Measurements from ENCODE around the gene MYH6.
"Not testable (repeated sequence)": the region's sequence is repeated elsewhere in the genome, so short reads cannot be mapped to it uniquely, and the experiment has no call there.

MYH6 gene

DNA sequence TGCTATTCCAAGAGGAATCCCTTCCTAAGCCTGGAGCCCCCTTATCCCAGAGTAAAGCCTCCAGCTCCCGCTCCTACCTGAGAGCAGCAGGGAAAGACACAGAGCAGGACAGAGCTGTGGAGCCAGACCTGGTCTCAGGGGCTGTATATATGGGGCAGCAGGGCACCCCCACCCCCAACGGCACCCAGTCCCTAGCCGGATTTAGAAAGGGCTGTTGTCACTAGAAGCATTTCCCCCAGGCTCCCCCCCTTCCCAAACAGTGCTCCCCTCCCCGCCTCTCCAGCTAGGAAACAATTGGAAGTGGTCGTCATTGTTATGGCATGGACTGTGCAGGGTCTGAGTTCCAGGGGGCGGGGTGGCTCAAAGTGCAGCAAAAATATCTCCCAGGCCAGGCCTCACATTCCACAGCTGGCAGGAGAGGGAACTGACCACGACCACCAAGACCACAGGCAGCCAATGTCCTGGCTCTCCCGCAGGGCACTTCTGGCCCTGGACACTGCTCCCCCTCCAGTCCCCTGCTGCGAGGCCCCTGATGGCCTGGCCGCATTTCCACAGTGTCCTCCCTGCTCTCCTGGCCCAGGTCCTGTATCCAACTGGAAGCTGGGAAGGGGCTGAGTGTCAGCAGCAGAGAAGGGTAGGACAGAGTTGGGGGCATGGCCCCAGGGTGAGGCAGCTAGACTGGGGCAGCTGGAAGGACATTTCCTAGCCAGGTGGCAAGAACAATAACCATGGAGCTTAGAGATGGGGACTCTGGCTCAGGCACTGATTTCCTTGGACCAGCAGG lies 27.7 kb upstream of the MYH6 start, which contains the start of gene MYH7:
TSS of gene MYH7 (minus strand) at position 118 of the 784 bp plus-strand sequence. CDS start 1,928 bp downstream, outside the sequence.
- DNase-seq (ENCODE audit: low spot score) = no peak

DNA sequence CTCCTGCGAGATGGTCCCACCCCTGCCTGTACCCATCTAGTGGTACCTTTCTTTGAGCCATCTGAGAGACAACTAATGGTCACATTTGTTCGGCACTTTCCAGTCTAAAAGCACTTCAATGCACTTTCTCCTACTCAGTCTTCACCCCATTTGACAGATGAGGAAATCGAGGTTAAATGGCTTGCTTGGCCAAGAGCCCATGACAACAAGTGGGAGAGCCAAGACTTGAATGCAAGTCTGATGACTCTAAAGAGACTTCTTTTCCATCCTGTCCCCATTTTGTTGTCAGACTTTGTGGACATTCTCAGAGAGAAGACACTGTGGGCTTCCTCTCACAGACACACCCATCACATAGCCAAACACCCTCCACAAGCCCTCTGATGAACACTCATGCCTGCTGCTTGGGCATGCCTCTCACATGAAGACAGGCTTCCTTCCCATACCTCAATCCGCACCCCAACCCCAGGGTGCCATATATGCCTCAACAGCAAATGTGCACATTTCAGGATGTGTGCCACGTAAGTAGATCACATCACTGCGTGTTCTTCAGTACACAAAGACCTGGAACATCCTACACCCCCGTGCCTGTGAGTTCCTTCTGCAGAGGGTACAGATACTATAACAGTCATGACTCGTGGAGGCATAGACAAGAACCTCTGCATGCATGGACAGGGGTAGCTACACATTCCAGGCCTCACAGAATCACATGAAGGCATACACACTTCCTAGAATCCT lies 26.6 kb upstream of the MYH6 start:
- no peak for DNase-seq (ENCODE audit: low spot score)

DNA sequence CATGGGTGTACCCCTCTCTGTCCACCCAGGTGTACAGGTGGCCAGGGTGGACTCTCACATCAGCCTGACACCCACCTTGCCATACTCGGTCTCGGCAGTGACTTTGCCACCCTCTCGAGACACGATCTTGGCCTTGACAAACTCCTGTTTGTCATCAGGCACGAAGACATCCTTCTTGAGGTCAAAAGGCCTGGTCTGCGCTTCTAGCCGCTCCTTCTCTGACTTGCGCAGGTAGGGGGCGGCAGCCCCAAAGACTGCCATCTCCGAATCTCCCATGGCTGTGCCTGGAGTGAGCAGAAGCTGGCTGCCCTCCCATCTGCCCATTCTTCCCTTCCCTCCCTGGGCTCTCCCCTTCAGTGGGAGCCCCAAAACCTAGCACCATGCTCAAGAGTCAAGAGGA lies 25.4 kb upstream of the MYH6 start:
- no peak for DNase-seq (ENCODE audit: low spot score)

DNA sequence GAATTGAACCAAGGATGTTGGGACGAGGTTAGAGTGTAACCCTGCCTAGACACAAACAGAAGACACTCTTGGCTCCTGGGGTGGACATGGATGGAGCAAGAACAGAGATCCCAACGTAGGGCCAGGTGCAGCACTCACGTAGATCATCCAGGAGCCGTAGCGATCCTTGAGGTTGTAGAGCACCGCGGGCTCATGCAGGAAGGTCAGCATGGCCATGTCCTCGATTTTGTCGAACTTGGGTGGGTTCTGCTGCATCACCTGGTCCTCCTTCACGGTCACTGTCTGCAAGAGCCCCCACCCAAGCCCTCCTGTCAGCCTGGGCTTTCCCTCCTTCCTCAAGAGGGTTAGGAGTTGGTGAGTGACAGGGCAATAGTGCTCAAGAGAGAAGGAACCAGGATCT lies 24.9 kb upstream of the MYH6 start:
- DNase-seq (ENCODE audit: low spot score) = no peak

DNA sequence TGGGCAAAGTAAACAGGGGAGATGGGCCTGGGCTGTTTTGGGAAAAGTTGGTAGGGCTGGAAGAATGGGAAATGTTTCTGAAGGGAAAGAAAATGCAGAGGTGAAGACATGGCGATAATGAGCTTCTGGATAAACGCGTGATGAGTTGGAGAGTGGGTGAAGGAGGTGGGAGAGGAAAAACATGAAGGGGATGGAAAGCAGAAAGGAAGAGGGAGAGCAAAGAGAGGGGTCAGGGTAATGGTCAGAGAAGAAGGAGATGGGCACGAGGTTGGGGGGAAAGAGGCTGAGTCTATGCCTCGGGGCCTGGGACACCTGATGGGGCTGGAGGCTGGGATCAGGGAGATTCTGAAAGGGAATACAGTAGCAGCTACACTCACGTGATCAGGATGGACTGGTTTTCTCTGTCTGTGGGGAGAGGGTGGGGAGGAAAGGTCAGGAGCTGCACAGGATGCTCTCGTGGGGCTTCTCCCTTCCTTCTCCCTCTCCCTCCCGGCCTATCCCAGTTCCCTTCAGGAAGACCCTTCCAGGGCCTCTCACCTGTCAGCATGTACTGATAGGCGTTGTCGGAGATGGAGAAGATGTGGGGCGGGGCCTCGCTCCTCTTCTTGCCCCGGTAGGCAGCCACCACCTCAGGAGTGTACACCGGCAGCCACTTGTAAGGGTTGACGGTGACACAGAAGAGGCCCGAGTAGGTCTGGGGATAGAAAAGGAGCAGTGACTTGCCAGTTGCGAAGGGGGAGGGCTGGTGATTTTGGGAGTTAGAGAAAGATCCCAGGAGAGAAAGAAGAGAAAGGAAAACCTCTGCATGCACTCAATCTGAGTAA lies 24.2 kb upstream of the MYH6 start:
- no peak for DNase-seq (ENCODE audit: low spot score)

DNA sequence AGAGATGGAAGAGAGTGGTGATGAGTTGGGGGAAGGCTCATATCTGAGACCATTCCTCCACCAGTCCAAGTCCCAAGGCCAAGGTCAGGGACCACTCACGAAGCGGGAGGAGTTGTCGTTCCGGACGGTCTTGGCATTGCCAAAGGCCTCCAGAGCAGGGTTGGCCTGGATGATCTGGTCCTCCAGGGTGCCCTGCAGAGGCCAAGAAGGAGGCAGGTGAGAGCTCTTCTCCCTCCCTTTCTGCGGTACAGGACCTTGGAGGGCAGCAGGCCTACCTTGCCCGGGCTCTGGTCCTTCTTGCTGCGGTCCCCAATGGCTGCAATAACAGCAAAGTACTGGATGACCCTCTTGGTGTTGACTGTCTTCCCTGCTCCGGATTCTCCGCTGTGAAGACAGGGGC lies 23.4 kb upstream of the MYH6 start:
- DNase-seq (ENCODE audit: low spot score) = no peak

DNA sequence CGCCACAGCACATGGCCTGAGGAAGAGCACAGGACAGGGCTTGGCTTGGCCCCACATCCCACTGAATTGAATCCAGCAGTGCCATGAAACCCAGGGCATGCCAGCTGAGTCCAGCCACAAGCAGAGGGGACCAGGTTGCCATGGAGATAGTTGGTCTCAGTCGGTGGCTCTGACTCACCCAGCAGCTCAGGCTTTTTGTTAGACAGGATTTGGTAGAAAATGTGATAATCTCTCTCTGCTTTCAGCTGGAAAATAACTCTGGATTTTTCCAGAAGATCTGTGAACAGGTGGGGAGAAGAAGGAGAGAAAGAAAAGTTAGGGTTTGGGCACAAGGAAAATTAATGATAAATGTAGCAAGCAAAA lies 22.6 kb upstream of the MYH6 start:
- no peak for DNase-seq (ENCODE audit: low spot score)

DNA sequence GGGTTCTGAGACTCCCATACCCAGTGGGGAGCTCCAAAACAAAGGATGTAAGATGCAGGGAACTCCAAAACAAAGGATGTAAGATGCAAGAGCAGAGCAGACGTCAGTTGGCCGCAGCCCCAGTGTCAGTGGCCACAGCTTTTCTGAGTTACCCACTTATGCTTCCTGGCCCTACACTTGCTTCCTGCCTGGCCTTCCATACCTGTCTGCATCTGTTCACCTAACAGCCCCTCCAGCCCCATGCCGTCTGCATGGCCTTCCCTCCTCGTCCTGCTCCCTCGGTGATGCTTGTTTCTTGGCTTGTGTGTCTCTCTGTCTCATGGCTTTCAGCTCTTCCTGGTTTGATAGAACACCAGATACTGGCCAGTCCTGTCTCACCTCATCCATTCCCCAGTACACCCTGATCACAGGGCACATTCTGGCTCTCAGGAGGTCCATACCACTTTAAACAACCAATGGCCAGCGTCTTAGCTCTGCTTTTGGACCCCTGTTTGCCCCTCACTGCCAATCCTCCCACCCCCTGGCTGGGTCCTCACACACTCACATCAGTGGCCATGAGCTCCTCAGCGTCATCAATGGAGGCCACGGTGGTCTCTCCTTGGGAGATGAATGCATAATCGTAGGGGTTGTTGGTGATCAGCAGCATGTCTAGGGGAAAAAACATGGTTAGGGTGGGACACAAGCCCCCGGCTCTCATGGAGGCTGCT lies 22.1 kb upstream of the MYH6 start:
- DNase-seq (ENCODE audit: low spot score) = no peak

DNA sequence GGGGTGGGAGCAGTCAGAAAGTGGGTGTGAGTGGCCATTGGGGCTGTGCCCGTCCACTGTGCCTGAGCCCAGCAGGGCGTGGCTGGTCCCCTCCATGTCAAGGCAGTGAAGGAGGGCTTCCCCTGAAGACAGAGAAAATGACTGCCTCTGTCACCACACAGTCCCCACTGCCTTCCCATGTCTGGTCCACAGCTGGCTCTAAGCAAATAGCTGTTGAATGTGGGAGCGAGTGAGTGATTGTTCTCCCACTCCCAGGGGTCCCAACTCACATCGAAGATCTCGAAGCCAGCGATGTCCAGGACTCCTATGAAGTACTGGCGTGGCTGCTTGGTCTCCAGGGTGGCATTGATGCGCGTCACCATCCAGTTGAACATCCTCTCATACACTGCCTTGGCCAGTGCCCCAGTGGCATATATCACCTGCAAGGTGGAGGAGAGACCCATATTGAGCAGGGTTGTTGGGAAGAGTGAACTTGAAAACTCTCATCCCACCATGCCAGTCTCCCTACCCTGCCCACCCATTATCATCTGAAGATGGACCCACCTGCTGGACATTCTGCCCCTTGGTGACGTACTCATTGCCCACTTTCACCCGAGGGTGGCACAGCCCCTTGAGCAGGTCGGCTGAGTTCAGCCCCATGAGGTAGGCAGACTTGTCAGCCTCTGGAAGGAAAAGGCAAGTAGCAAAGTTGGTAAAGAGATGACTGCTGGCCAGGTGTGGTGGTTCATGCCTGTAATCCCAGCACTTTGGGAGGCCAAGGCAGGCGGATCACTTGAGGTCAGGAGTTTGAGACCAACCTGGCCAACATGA lies 20.8 kb upstream of the MYH6 start:
- no peak for DNase-seq (ENCODE audit: low spot score)

DNA sequence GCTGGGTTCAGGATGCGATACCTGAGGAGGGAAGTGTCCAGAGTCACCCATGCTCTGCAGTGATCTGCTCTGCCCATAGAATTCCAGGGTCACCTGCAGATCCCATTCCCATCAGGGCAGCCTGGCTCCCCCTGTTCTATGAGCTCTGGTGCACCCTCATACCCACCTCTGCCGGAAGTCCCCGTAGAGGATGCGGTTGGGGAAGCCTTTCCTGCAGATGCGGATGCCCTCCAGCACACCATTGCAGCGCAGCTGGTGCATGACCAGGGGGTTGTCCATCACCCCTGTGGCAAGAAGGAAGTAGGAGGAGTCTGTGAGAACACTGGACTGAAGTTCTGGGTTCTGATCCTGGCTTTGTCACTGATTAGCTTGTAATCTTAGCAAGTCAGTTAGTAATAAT lies 17.7 kb upstream of the MYH6 start:
- DNase-seq (ENCODE audit: low spot score) = not testable (repeated sequence)

DNA sequence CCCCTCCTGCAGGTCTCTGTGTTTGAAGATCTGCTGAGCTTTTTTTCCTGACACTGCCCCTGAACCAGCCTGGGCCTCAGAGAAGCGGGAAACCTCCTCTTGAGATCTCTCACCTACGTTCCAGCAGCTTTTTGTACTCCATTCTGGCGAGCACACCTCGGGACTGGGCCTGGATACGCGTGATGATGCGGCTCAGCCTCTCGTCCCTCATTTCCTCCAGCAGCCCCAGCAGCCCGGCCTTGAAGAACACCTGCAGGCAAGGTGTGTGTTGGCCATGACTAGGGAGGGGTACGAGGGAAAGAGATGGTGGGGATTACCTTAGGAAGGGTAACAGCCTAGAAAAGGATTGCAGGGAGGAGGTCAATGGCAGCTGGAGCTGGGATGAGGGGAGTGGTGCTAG lies 17.1 kb upstream of the MYH6 start:
- no peak for DNase-seq (ENCODE audit: low spot score)

DNA sequence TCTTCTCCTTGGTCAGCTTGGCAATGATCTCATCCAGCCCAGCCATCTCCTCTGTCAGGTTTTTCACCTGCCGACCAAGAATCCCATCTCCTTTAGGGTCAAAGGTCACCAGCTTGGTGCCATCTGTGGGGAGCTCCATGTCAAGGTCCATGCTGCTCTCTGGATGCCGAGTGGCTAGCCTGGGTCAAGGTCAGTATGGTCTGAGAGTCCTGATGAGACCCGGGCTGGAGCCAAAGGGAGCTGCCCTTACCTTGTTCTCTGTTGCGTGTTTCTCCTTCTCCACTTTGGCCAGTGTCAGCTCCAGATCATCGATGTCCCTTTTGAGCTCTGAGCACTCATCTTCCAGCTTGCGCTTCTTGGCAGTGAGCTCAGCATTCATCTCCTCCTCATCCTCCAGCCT lies 15.6 kb upstream of the MYH6 start:
- DNase-seq (ENCODE audit: low spot score) = no peak

DNA sequence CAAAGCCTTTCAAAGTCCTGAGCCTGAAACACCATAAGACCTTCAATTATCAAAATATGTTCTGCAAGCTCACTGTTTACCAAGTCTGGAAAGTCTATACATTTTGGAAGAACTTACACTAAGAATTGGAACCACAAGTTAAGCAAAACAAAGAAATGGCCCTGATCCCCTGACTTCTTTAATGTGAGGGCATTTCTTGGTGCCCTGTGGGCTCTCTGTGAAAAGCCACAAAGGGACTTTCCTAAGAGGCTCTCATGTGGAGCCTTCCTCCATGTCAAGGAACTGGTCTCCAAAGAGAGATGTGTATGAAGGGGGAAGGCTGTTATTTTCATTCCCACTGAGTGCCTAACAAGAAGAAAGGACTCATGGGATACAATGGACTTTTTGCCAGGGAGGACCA lies 13.5 kb upstream of the MYH6 start:
- no peak for DNase-seq (ENCODE audit: low spot score)

DNA sequence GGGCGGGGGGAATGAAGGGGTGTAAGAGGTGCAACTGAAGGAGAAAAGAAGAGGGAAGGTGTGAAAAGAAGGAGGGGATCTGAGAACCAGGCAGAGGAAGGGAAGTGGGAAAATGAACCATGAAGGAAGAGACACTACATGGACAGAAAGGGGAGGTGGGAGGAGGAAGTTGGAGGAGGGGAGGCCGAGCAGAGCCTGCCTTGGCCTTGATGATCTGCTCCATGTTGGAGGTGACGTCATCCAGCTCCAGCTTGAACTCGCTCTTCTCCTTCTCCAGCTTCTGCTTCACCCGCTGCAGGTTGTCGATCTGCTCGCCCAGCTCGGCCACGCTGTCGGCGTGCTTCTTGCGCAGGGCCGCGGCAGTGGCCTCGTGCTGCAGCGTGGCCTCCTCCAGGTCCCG lies 11.6 kb upstream of the MYH6 start:
- DNase-seq (ENCODE audit: low spot score) = not testable (repeated sequence)

DNA sequence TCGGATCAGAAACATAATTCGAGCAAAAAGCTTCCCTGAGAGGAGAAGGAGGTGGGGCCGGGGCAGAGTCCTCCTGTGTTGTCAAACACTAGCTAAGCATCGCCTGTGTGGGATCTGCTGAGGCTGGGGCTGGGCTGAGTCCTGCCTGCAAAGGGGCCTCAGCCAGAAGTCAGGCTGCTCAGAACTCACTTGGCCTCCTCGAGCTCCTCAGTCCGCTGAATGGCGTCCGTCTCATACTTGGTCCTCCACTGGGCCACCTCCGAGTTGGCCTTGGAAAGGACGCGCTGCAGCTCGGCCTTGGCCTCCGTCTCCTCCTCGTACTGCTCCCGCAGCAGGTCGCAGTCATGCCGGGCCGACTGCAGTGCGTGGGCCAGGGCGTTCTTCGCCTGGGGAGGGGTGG lies 9.9 kb upstream of the MYH6 start:
- DNase-seq (ENCODE audit: low spot score) = no peak

DNA sequence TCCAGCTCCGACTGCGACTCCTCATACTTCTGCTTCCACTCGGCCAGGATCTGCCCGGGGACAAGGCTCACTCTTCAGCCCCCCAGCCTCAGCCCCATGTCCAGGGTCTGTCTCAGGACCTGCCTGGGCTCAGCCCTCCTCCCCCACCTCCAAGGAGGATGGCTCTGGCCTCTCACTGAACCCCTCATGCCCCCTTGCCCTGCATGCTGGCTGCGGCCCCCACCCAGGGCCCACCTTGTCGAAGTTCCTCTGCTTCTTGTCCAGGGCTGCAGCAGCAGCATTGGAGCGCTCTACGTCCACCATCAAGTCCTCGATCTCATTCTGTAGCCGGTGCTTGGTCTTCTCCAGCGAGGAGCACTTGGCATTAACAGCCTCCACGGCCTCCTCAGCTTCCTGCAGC lies 9.2 kb upstream of the MYH6 start:
- not testable (repeated sequence) for DNase-seq (ENCODE audit: low spot score)

DNA sequence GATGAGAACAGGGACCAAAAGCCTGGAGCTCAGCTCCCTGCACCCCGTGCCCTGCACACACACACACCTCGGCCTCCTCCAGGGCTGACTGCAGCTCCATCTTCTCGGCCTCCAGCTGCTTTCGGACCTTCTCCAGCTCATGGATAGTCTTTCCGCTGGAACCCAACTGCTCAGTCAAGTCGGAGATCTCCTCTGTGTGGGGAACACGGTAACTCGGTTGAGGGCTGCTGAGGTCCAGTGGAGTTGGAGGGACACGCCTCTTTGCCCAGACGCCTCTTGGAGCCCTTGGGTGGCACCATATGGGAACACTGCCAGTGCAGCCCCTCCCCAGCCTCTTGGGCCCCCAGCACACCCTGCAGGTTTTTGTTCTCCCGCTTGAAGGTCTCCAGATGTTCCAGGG lies 8.7 kb upstream of the MYH6 start:
- no peak for DNase-seq (ENCODE audit: low spot score)

DNA sequence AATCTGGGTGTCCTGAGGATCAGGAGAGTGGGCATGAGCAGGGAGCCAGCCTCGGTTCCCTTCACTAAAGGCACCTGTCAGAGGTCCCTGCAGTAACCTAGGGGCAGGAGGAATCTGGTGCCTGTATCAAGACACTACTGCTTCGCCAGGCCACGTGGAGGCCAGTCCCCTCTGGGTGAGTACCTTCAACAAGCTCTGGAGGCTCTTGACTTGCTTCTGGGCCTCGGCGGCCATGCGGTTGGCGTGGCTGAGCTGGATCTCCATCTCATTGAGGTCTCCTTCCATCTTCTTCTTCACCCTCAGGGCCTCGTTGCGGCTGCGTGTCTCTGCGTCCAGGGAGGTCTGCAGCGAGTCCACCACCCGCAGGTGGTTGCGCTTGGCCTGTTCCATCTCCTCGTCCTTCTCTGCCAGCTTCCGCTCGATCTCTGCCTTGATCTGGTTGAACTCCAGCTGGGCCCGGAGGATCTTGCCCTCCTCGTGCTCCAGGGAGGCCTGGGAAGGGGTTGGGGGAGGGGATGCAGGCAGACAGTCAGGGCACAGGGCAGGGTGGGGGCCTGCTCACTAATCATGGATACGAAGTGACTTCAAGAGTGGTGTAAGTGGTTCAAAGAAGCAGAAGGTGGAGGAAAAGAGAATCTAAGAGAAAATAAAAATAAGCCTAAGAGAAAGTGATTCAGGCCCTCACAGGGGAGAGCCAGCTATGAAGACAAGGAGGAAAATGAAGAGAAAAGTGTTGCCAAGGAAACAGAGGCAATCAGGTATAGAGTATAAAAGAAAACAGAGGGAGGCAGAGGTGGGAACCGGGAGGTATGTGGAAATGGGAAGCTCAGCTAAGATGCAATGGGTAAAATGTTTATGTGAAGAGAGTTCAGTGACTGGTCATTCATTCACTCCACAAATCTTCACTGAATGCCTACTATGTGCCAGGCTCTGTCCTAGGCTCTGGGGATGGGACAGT lies 8.0 kb upstream of the MYH6 start:
- no peak for DNase-seq (ENCODE audit: low spot score)

DNA sequence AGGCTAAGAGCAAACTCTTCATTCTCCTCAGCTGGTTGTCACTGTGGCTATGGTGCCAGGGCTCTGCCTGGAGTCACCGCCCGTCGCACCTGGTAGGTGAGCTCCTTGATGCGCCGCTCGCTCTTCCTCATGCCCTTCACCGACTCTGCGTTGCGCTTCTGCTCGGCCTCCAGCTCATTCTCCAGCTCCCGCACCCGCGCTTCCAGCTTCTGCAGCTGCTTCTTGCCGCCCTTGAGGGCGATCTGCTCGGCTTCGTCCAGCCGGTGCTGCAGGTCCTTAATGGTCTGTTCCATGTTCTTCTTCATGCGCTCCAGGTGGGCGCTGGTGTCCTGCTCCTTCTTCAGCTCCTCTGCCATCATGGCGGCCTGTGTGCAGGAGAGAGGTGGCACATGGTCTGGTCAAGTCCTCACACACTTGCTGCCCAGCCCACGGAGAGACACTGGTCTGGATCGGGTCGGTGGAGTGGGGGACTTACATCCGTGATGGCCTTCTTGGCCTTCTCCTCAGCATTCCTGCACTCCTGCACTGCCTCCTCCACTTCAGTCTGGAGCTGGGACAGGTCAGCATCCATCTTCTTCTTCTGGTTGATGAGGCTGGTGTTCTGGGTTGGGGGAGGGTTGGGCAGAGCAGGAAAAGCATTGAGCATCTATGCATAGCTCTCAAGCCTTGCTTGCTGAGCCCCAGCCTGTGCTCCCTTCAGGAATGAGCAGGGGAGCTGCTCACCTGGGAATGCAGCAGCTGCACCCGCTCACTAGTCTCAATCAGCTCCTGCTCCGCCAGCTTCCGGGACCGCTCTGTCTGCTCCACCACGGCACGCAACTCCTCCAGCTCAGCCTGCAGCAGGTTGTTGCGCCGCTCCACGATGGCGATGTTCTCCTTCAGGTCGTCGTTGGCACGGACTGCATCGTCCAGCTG lies 7.1 kb upstream of the MYH6 start:
- DNase-seq (ENCODE audit: low spot score) = no peak
